RWPE1 (cell line): ENCODE data around the gene STC2.

Experiments used
- CTCF ChIA-PET: fragments of 350-600 bp; sonication (Branson Sonifier 250); formaldehyde crosslinking; extraction: SDS; loops from one replicate; lab custom pipeline; 2021; lab: Yijun Ruan, JAX
- POLR2A ChIA-PET: fragments of 400-600 bp; formaldehyde crosslinking; extraction: SDS; loops from one replicate; lab custom pipeline; 2020; ENCODE audit warnings: antibody characterized with exemption; ENCODE audit not compliant: low non-redundant PET; lab: Yijun Ruan, JAX
- DNase-seq: peaks from one replicate; pipeline ENCODE4 v3.0.0; 2012; ENCODE audit warnings: low spot score
- H3K27ac ChIP-seq: fragments of 450-650 bp; 2 replicates; pipeline ENCODE4 v1.5.1; 2017
- TF ChIP-seq, protein P1 (sequence below): fragments of 450-650 bp; conservative IDR thresholded peaks from 2 replicates; pipeline ENCODE4 v1.5.1; 2017; ENCODE audit warnings: low read depth, mild to moderate bottlenecking

The STC2 gene

GRCh38 chr5:173342813-173343755, 14.9 kb upstream of the STC2 start:
- CTCF ChIA-PET = interaction anchor here (0.6 to 1.4 kb wide), 2 partner anchors 11 to 14 kb away, joined by 3 to 4 read pairs; no protein-coding TSS in a partner anchor
- TF ChIP-seq, protein P1, sequence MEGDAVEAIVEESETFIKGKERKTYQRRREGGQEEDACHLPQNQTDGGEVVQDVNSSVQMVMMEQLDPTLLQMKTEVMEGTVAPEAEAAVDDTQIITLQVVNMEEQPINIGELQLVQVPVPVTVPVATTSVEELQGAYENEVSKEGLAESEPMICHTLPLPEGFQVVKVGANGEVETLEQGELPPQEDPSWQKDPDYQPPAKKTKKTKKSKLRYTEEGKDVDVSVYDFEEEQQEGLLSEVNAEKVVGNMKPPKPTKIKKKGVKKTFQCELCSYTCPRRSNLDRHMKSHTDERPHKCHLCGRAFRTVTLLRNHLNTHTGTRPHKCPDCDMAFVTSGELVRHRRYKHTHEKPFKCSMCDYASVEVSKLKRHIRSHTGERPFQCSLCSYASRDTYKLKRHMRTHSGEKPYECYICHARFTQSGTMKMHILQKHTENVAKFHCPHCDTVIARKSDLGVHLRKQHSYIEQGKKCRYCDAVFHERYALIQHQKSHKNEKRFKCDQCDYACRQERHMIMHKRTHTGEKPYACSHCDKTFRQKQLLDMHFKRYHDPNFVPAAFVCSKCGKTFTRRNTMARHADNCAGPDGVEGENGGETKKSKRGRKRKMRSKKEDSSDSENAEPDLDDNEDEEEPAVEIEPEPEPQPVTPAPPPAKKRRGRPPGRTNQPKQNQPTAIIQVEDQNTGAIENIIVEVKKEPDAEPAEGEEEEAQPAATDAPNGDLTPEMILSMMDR = no peak
- POLR2A ChIA-PET = no interaction called here
- no peak overlapping the region for H3K27ac ChIP-seq
- no peak for DNase-seq

- no peak for DNase-seq
- POLR2A ChIA-PET = no interaction called here
- CTCF ChIA-PET = no interaction called here
These were observed 13.8 kb upstream of the STC2 start for GRCh38 chr5:173341961-173342430.

GRCh38 chr5:173340984-173341383, 12.8 kb upstream of the STC2 start:
- TF ChIP-seq, protein P1 = no peak
- ChIA-PET CTCF (no interaction called here), POLR2A (no interaction called here)
- H3K27ac ChIP-seq = no peak overlapping the region
- no peak for DNase-seq

More at GRCh38 chr5:173341961-173342430, 13.8 kb upstream of the STC2 start:
- no peak overlapping the region for H3K27ac ChIP-seq
- TF ChIP-seq, protein P1 = no peak

GRCh38 chr5:173340451-173340850, 12.2 kb upstream of the STC2 start:
- TF ChIP-seq, protein P1 = no peak
- ChIA-PET CTCF (no interaction called here), POLR2A (no interaction called here)
- no peak overlapping the region for H3K27ac ChIP-seq
- DNase-seq = no peak

- CTCF ChIA-PET = interaction anchor here (1.0 kb wide), 1 partner anchor 234 kb away, joined by 3 read pairs; no protein-coding TSS in a partner anchor
- POLR2A ChIA-PET = no interaction called here
- TF ChIP-seq, protein P1 = no peak
- no peak for DNase-seq
- H3K27ac ChIP-seq = no peak overlapping the region
These were observed 11.1 kb upstream of the STC2 start for GRCh38 chr5:173339286-173339685.

- H3K27ac ChIP-seq = no peak overlapping the region
- TF ChIP-seq, protein P1 = no peak
- CTCF ChIA-PET = no interaction called here
- POLR2A ChIA-PET = no interaction called here
- no peak for DNase-seq
These were observed 10.3 kb upstream of the STC2 start for GRCh38 chr5:173338380-173339015.
